Testis (tissue), 3 donors: Measurements from ENCODE around the gene CFAP97D2. TPM values are rescaled to one million over a fixed set of nuclear protein-coding genes. Genes with fewer than 3 reads are reported as not detected.

Source experiments
- DNase-seq: peaks from one replicate; pipeline ENCODE4 v3.0.0-alpha.2; 2019
- H3K27ac ChIP-seq, 2 donors: fragments of 200-600 bp; sonication (generic); one replicate each; pipeline ENCODE4 v1.5.1; 2019
- H3K27me3 ChIP-seq: fragments of 200-600 bp; sonication (generic); one replicate; pipeline ENCODE4 v1.5.1; 2019
- H3K36me3 ChIP-seq: fragments of 200-600 bp; sonication (generic); one replicate; pipeline ENCODE4 v1.5.1; 2017; ENCODE audit warnings: low read depth; ENCODE audit errors: missing control alignments
- H3K4me1 ChIP-seq: fragments of 200-600 bp; sonication (generic); one replicate; pipeline ENCODE4 v1.5.1; 2019
- H3K4me3 ChIP-seq, 2 donors: fragments of 200-600 bp; sonication (generic); one replicate each; pipeline ENCODE4 v1.5.1; 2017 to 2019
- H3K9me3 ChIP-seq: fragments of 200-600 bp; sonication (generic); one replicate; pipeline ENCODE4 v1.5.1; 2017
- POLR2A ChIP-seq: fragments of 450-650 bp; IDR thresholded peaks from one replicate; pipeline ENCODE4 v1.6.1; 2017; ENCODE audit warnings: antibody characterized with exemption, mild to moderate bottlenecking, moderate library complexity
- WGBS, 2 donors: methylation state at CpG; one replicate each; pipeline ENCODE4 v1.1.5; 2018; 5-methylcytosine and 5-hydroxymethylcytosine counted together
- intact Hi-C: fragments of 100-400 bp; cut with DNase I; formaldehyde crosslinking; loops from one replicate; pipeline ENCODE4 v1.15.1; 2023; ENCODE audit warnings: low total_unique reads
- microRNA-seq, 2 donors: library from miRNA; unstranded; fragments of <30 nt; microRNA quantifications; one replicate each; pipeline ENCODE4, GENCODE V29; 2016; ENCODE audit warnings: borderline number of aligned reads in 2 of 2, borderline replicate concordance in 1 of 2
- polyA plus RNA-seq: library from polyadenylated mRNA; stranded (reverse); fragments of 350-450 nt; fragmentation: Illumina TruSeq; extraction: RNeasy Lipid Tissue Mini Kit (QIAGEN cat#74804); gene quantifications from one replicate; pipeline ENCODE4 v1.2.3, GENCODE V29; 2014; ENCODE audit warnings: low read depth, low replicate concordance; ENCODE audit not compliant: insufficient read depth
- small RNA-seq, 2 donors: library from RNA; depleted of rRNA; stranded (forward); fragments of <200 nt; gene quantifications; one replicate each; pipeline ENCODE3, GENCODE V24; 2016
- total RNA-seq, 2 donors: library from RNA; depleted of rRNA; stranded (reverse); fragments of >200 nt; gene quantifications; one replicate each; pipeline ENCODE4 v1.2.3, GENCODE V29; 2016
- TF ChIP-seq, protein P1 (sequence below), 3 experiments: fragments of 450-650 bp in 2 of 3; fragments of 200-600 bp in 1 of 3; sonication (generic) in 1 of 3; IDR thresholded peaks; one replicate each; pipeline ENCODE4 v1.5.1; 2016 to 2019; ENCODE audit warnings: antibody characterized with exemption in 3 of 3, mild to moderate bottlenecking in 2 of 3, moderate library complexity in 1 of 3

CFAP97D2 gene
- total and polyA plus RNA-seq, 3 donors from 2014 or later, result 1.5 to 2.7 (median 2.3) TPM

DNA sequence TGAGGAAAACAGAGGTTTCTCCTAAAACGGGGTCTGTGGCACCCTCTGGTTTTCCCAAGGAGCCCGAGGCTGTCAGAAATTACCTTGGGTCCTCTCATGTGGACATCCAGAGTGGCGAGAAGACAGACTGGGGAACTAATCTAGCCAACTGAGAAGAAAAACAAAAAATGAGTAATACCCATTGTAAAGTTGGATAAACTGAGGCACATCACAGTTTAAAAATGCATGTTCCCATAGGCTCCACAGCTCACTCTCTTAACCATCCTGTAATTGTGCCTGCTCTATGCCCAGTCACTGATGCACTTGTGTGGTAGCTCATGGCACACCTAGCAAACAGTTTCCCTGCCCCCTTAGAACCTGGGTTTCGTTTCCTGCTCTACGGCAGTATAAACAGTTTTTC, 87.2 kb downstream of the CFAP97D2 start:
- H3K4me3 ChIP-seq, result no peak overlapping the region
- 89 to 97% methylated on average over 5 of the region's 5 CpGs for WGBS, 2 donors
- no peak for DNase-seq
- no peak overlapping the region for H3K27ac ChIP-seq
- intact Hi-C loops, result no loop called here
- H3K4me1 ChIP-seq, result no peaks in the 10 kb centered on the region
- TF ChIP-seq, protein P1, sequence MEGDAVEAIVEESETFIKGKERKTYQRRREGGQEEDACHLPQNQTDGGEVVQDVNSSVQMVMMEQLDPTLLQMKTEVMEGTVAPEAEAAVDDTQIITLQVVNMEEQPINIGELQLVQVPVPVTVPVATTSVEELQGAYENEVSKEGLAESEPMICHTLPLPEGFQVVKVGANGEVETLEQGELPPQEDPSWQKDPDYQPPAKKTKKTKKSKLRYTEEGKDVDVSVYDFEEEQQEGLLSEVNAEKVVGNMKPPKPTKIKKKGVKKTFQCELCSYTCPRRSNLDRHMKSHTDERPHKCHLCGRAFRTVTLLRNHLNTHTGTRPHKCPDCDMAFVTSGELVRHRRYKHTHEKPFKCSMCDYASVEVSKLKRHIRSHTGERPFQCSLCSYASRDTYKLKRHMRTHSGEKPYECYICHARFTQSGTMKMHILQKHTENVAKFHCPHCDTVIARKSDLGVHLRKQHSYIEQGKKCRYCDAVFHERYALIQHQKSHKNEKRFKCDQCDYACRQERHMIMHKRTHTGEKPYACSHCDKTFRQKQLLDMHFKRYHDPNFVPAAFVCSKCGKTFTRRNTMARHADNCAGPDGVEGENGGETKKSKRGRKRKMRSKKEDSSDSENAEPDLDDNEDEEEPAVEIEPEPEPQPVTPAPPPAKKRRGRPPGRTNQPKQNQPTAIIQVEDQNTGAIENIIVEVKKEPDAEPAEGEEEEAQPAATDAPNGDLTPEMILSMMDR (IDR thresholded peaks at IDR 0.05), result no peak
- no peak for TF ChIP-seq POLR2A
- no peaks in the 10 kb centered on the region for H3K36me3 ChIP-seq
- H3K9me3 ChIP-seq, result no peaks in the 10 kb centered on the region
- H3K27me3 ChIP-seq, result no peaks in the 10 kb centered on the region

DNA sequence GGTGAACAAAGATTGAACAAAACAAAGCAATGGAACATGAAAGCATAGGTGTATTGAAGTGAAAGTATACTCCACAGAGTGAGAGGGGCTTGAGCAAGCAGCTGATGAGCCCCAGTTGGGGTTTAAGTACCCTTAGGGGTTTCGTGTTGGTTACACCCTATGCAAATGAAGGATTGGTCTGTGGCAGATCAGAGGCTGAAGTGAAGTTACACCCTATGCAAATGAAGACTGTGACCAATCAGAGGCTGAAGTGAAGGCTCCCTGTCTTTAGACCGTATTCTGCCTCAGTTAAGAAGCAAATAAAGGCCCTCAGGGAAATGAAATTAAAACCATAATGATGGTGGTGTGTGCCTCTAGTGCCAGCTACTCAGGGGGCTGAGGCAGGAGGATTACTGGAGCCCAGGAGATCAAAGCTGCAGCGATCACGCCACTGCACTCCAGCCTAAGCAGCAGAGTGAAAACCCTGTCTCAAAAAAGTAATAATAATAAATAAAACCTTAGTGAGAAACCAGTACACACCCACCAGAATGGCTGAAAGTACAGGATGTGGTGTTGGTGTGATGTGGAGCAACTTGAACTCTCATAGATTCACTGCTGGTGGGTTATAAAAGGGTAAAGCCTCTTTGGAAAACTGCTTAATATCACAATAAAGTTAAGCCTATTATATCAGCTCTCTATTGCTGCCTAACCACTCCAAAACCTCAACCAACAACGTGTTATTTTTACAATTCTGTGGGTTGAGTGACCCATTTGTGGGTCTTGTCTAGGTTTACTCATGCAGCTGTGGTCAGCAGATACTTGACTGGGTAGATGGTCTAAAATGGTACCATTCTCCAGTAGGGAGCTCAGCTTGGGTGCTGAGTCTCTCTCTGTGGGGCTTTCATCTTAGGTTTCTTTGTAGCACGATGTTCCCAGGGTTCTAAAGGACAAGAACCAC, 89.6 kb downstream of the CFAP97D2 start:
- intact Hi-C loops, result no loop called here
- no peak for TF ChIP-seq POLR2A
- TF ChIP-seq, protein P1 (IDR thresholded peaks at IDR 0.05), result no peak
- Histone ChIP-seq H3K27ac (no peak overlapping the region), H3K4me3 (no peak overlapping the region), H3K27me3 (no peaks in the 10 kb centered on the region), H3K4me1 (no peaks in the 10 kb centered on the region), H3K9me3 (no peaks in the 10 kb centered on the region), H3K36me3 (no peaks in the 10 kb centered on the region)
- DNase-seq, result no peak
- WGBS, 2 donors, result 94 to 95% methylated on average over 6 of the region's 6 CpGs

DNA sequence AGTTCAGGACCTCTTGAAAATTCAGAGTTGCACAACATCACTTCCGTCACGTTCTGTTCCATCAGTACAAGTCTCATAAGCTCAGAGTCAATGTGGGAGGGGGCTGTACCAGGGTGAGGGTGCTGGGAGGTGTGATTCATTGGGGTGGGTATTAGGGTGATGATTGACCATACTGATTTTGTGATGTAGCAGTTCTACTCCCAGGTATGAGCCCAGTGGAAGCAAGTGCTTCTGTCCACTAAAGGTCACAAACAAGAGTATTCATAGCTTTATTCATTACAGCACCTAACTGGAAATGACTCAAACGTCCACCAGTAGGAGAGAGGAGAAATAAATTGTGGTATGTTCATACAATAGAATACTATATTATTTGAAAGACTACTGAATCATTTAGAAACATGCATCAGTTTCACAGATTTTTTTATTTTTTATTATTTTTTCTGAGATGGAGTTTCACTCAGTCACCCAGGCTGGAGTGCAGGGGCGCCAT, 90.3 kb downstream of the CFAP97D2 start:
- WGBS, 2 donors, result 87 to 88% methylated on average over 4 of the region's 4 CpGs
- TF ChIP-seq, protein P1 (IDR thresholded peaks at IDR 0.05), result no peak
- TF ChIP-seq POLR2A, result no peak
- no peaks in the 10 kb centered on the region for H3K4me1 ChIP-seq
- no peaks in the 10 kb centered on the region for H3K27me3 ChIP-seq
- no peaks in the 10 kb centered on the region for H3K36me3 ChIP-seq
- H3K27ac ChIP-seq, result no peak overlapping the region
- DNase-seq, result no peak
- no peaks in the 10 kb centered on the region for H3K9me3 ChIP-seq
- intact Hi-C loops, result no loop called here
- H3K4me3 ChIP-seq, result no peak overlapping the region

Small RNA genes lying within 50 kb of the gene (microRNA-seq; reads per million reads assigned to microRNA genes)
- gene MIR548AR, result 0 reads per million in 2 donors

Small RNA genes lying within 50 kb of the gene (small RNA-seq; reads per million reads assigned to genes)
- gene MIR548AR, result 0 reads per million in 2 donors

Other genes with a start within 250 kb of the CFAP97D2 start
- gene C13orf46, start 205.2 kb upstream of the CFAP97D2 start, total RNA-seq, result 1 to 10 TPM; 2.9 to 5.5 TPM
- 28.4 TPM for gene C13orf46, start 205.2 kb upstream of the CFAP97D2 start, polyA plus RNA-seq
- gene RASA3, start 46.6 kb upstream of the CFAP97D2 start, total RNA-seq, result 10 to 100 TPM; 16.4 to 21.6 TPM
- gene RASA3, start 46.6 kb upstream of the CFAP97D2 start, polyA plus RNA-seq, result 13.2 TPM
- gene CDC16, start 55.6 kb downstream of the CFAP97D2 start, total RNA-seq, result 100 to 1,000 TPM in 1 of 2 donors, 10 to 100 TPM in 1; 88.1 to 110 TPM
- gene CDC16, start 55.6 kb downstream of the CFAP97D2 start, polyA plus RNA-seq, result 96.8 TPM
- 100 to 1,000 TPM in 1 of 2 donors, 10 to 100 TPM in 1; 88.0 to 112 TPM for gene UPF3A, start 102.3 kb downstream of the CFAP97D2 start, total RNA-seq
- gene UPF3A, start 102.3 kb downstream of the CFAP97D2 start, polyA plus RNA-seq, result 96.7 TPM
- 10 to 100 TPM; 19.2 to 21.7 TPM for gene CHAMP1, start 135.2 kb downstream of the CFAP97D2 start, total RNA-seq
- 15.0 TPM for gene CHAMP1, start 135.2 kb downstream of the CFAP97D2 start, polyA plus RNA-seq